Right atrium auricular region (tissue), 2 donors: ENCODE results near the gene CKS2. TPM values are rescaled to one million over a fixed set of nuclear protein-coding genes. Genes with fewer than 3 reads are reported as not detected.

Source experiments
- DNase-seq: peaks from one replicate; pipeline ENCODE4 v3.0.0-alpha.2; 2019; ENCODE audit warnings: low spot score
- H3K27ac ChIP-seq, 2 donors: fragments of 200-600 bp; sonication (generic); 1 replicate in 1 of 2; 2 replicates in 1 of 2; pipeline ENCODE4 v1.5.1; 2016 to 2019
- H3K27me3 ChIP-seq, 2 donors: fragments of 200-600 bp; sonication (generic); one replicate each; pipeline versions ENCODE4 v1.5.1 to v1.6.0; 2017 to 2019
- H3K36me3 ChIP-seq: fragments of 200-600 bp; sonication (generic); one replicate; pipeline ENCODE4 v1.5.1; 2016
- H3K4me1 ChIP-seq, 2 donors: fragments of 200-600 bp; sonication (generic); one replicate each; pipeline versions ENCODE4 v1.5.1 to v1.6.0; 2017 to 2019
- H3K4me3 ChIP-seq, 2 donors: fragments of 200-600 bp; sonication (generic); 1 replicate in 1 of 2; 2 replicates in 1 of 2; pipeline ENCODE4 v1.5.1; 2017 to 2019; ENCODE audit warnings: mild to moderate bottlenecking in 1 of 2, moderate library complexity in 1 of 2
- H3K9me3 ChIP-seq, 2 donors: fragments of 200-600 bp; sonication (generic); one replicate each; pipeline ENCODE4 v1.5.1; 2019
- microRNA-seq, 2 donors: library from miRNA; unstranded; fragments of <30 nt; microRNA quantifications; one replicate each; pipeline ENCODE4, GENCODE V29; 2016 to 2017; ENCODE audit warnings: borderline number of aligned reads in 2 of 2, borderline replicate concordance in 1 of 2
- total RNA-seq, 2 donors: library from RNA; depleted of rRNA; stranded (reverse); fragments of >200 nt; gene quantifications; one replicate each; pipeline ENCODE4 v1.1.0, GENCODE V29; 2016
- TF ChIP-seq, protein P1 (sequence below), 2 donors: fragments of 200-600 bp; sonication (generic); IDR thresholded peaks; one replicate each; pipeline ENCODE4 v1.5.1; 2019; ENCODE audit warnings: antibody characterized with exemption in 2 of 2

The CKS2 gene
- total RNA-seq, 2 donors from 2014 or later = 7.4 to 10.6 TPM

GRCh38 chr9:89365532-89365912 is 54.5 kb downstream of the CKS2 start:
- no peaks in the 10 kb centered on the region for H3K27me3 ChIP-seq
- DNase-seq = no peak
- H3K36me3 ChIP-seq = peaks cover 23% of the 10 kb centered on the region
- peaks cover 0 to 2% of the 10 kb centered on the region in 2 donors for H3K4me1 ChIP-seq
- no peak overlapping the region for H3K4me3 ChIP-seq
- no peak overlapping the region for H3K27ac ChIP-seq
- H3K9me3 ChIP-seq = no peaks in the 10 kb centered on the region
- TF ChIP-seq, protein P1, sequence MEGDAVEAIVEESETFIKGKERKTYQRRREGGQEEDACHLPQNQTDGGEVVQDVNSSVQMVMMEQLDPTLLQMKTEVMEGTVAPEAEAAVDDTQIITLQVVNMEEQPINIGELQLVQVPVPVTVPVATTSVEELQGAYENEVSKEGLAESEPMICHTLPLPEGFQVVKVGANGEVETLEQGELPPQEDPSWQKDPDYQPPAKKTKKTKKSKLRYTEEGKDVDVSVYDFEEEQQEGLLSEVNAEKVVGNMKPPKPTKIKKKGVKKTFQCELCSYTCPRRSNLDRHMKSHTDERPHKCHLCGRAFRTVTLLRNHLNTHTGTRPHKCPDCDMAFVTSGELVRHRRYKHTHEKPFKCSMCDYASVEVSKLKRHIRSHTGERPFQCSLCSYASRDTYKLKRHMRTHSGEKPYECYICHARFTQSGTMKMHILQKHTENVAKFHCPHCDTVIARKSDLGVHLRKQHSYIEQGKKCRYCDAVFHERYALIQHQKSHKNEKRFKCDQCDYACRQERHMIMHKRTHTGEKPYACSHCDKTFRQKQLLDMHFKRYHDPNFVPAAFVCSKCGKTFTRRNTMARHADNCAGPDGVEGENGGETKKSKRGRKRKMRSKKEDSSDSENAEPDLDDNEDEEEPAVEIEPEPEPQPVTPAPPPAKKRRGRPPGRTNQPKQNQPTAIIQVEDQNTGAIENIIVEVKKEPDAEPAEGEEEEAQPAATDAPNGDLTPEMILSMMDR (IDR thresholded peaks at IDR 0.05) = no peak

Small RNAs within 50 kb of the gene (microRNA-seq; reads per million reads assigned to microRNA genes)
- 0 reads per million in 2 donors for gene MIR3153

Other genes with a start within 250 kb of the CKS2 start
- 1 to 10 TPM; 1.0 to 1.7 TPM for gene SHC3, start 132.4 kb upstream of the CKS2 start, total RNA-seq
- gene SECISBP2, start 7.3 kb downstream of the CKS2 start, total RNA-seq = 10 to 100 TPM; 15.0 to 19.9 TPM
- 10 to 100 TPM; 14.6 to 22.1 TPM for gene SEMA4D, start 186.9 kb downstream of the CKS2 start, total RNA-seq